Progenitor cell of endocrine pancreas (in vitro differentiated cells): ENCODE measurements around the gene SAMD4A. TPM values are rescaled to one million over a fixed set of nuclear protein-coding genes. Genes with fewer than 3 reads are reported as not detected.

Experiments used
- DNase-seq: peaks from one replicate; pipeline ENCODE4 v3.0.0; 2021; ENCODE audit warnings: low spot score; ENCODE audit not compliant: unreplicated experiment
- H3K27ac Mint-ChIP-seq: 2 replicates; pipeline ENCODE4 v1.8.0; 2021; ENCODE audit warnings: mild to moderate bottlenecking, moderate library complexity, mixed read lengths
- H3K27me3 Mint-ChIP-seq: 2 replicates; pipeline ENCODE4 v1.8.0; 2021; ENCODE audit warnings: mixed read lengths
- H3K36me3 Mint-ChIP-seq: 2 replicates; pipeline ENCODE4 v1.8.0; 2022; ENCODE audit warnings: mixed read lengths; ENCODE audit not compliant: insufficient read depth
- H3K4me1 Mint-ChIP-seq: 2 replicates; pipeline ENCODE4 v1.8.0; 2021; ENCODE audit warnings: low read depth, mixed read lengths
- H3K4me3 Mint-ChIP-seq: 2 replicates; pipeline ENCODE4 v1.8.0; 2021; ENCODE audit warnings: low read depth, mild to moderate bottlenecking, moderate library complexity, mixed read lengths
- H3K9me3 Mint-ChIP-seq: 2 replicates; pipeline ENCODE4 v1.8.0; 2021; ENCODE audit warnings: low read depth, mixed read lengths
- total RNA-seq: library from RNA; stranded (reverse); gene quantifications from 2 replicates; pipeline ENCODE4 v1.2.1, GENCODE V29; 2021
- TF ChIP-seq, protein P1 (sequence below): fragments of 200-600 bp; sonication (generic); IDR thresholded peaks from one replicate; pipeline ENCODE4 v1.5.0; 2021; ENCODE audit warnings: antibody characterized with exemption, mild to moderate bottlenecking; ENCODE audit not compliant: unreplicated experiment

Gene SAMD4A
- total RNA-seq, 1 donor from 2014 or later, result 9.1 TPM

DNA sequence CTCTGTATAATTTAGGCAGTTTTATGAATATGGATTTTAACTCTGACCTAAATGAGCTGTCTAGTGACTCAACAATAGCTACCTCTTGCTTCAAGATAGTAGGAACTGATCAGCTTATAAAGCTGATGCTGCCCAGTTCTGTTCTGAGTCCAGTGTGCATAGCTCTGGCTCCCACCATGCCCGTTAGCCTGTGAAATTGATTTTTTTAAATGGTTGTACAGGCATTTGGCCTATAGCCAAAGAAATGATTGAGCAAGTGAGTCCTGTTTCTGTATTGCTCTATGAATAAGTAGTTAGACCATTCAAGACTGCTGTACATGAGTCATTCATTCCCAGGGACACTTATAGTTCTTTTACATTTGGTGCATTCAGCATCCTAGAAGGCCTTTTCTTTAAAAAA, 36.4 kb downstream of the SAMD4A start:
- Mint-ChIP-seq H3K27ac (no peak overlapping the region), H3K4me3 (no peak overlapping the region), H3K27me3 (no peaks in the 10 kb centered on the region), H3K9me3 (peaks cover 3% of the 10 kb centered on the region), H3K36me3 (no peaks in the 10 kb centered on the region), H3K4me1 (no peaks in the 10 kb centered on the region)
- TF ChIP-seq, protein P1, sequence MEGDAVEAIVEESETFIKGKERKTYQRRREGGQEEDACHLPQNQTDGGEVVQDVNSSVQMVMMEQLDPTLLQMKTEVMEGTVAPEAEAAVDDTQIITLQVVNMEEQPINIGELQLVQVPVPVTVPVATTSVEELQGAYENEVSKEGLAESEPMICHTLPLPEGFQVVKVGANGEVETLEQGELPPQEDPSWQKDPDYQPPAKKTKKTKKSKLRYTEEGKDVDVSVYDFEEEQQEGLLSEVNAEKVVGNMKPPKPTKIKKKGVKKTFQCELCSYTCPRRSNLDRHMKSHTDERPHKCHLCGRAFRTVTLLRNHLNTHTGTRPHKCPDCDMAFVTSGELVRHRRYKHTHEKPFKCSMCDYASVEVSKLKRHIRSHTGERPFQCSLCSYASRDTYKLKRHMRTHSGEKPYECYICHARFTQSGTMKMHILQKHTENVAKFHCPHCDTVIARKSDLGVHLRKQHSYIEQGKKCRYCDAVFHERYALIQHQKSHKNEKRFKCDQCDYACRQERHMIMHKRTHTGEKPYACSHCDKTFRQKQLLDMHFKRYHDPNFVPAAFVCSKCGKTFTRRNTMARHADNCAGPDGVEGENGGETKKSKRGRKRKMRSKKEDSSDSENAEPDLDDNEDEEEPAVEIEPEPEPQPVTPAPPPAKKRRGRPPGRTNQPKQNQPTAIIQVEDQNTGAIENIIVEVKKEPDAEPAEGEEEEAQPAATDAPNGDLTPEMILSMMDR, result no peak
- DNase-seq, result no peak

DNA sequence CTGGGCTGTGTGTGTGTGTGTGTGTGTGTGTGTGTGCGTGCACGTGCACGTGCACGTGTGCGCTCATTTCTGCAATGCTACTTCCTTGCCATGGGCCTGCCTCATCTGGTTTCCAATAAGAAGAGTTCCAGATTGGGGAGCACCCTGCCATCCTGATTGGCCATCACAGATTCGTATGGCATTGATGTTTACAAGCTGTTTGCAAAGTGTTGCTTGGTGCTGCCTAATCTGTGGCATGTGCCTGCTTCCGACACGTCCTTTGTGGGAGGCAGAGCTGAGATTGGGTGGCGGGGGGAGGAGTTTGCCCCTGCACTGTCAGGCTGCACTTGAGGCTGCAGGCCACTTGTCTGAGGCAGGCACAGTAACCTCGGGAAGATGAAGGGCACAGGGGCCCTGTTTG, 39.2 kb downstream of the SAMD4A start:
- peaks cover 1% of the 10 kb centered on the region for H3K36me3 Mint-ChIP-seq
- H3K4me3 Mint-ChIP-seq, result no peak overlapping the region
- H3K27ac Mint-ChIP-seq, result no peak overlapping the region
- DNase-seq, result no peak
- H3K9me3 Mint-ChIP-seq, result peaks cover 6% of the 10 kb centered on the region
- TF ChIP-seq, protein P1, result no peak
- peaks cover 3% of the 10 kb centered on the region for H3K27me3 Mint-ChIP-seq
- no peaks in the 10 kb centered on the region for H3K4me1 Mint-ChIP-seq

DNA sequence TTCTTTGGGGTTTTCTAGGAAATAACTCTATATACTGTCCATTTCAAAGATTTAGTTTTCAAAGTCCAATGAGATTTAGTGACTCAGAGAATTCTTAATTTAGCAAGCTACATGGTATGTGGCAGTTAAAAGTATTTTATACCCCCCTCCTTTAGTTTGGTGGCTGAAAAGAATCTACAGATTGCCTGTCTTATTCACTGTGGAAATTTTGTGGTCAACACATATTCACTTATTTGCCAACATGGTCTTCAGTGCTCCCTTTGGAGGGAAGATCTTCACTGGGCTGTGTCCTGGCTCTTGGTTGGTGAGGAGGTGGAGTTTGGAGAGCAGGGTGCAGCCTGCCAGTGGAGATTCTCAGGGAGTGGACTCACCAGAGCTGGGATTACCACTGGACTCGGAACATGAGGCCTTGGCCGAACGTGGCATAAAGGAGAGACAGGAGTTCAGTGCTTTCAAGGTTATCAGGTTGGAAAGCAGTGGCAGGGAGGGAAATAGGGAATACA, 39.8 kb downstream of the SAMD4A start:
- no peak for DNase-seq
- no peak overlapping the region for H3K27ac Mint-ChIP-seq
- TF ChIP-seq, protein P1, result no peak

DNA sequence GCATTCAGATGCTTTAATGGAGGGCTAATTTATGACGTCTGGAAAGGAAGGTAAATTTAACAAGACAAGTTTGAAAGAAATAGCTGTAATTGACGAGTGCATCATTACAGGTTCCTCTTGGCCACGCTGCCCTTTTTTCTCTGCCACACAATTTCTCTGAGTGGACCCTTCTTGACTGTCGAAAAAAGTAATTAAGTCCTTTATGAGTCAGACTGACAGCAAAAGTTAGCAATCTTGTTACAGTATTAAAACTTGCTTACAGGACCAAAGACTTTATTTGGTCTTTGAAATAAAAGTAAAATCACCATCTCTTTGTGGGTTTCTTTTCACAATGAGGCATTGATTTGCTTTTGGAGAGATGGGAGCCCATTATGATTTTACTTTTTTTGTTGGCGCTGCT, 42.6 kb downstream of the SAMD4A start:
- H3K4me1 Mint-ChIP-seq, result no peaks in the 10 kb centered on the region
- peaks cover 3% of the 10 kb centered on the region for H3K27me3 Mint-ChIP-seq
- DNase-seq, result no peak
- H3K4me3 Mint-ChIP-seq, result no peak overlapping the region
- no peak overlapping the region for H3K27ac Mint-ChIP-seq
- H3K9me3 Mint-ChIP-seq, result peaks cover 4% of the 10 kb centered on the region
- H3K36me3 Mint-ChIP-seq, result peaks cover 1% of the 10 kb centered on the region
- TF ChIP-seq, protein P1, result no peak

More for the DNA sequence above, 39.8 kb downstream of the SAMD4A start:
- H3K4me3 Mint-ChIP-seq, result no peak overlapping the region
- peaks cover 6% of the 10 kb centered on the region for H3K9me3 Mint-ChIP-seq
- peaks cover 1% of the 10 kb centered on the region for H3K36me3 Mint-ChIP-seq
- H3K4me1 Mint-ChIP-seq, result no peaks in the 10 kb centered on the region
- peaks cover 3% of the 10 kb centered on the region for H3K27me3 Mint-ChIP-seq

DNA sequence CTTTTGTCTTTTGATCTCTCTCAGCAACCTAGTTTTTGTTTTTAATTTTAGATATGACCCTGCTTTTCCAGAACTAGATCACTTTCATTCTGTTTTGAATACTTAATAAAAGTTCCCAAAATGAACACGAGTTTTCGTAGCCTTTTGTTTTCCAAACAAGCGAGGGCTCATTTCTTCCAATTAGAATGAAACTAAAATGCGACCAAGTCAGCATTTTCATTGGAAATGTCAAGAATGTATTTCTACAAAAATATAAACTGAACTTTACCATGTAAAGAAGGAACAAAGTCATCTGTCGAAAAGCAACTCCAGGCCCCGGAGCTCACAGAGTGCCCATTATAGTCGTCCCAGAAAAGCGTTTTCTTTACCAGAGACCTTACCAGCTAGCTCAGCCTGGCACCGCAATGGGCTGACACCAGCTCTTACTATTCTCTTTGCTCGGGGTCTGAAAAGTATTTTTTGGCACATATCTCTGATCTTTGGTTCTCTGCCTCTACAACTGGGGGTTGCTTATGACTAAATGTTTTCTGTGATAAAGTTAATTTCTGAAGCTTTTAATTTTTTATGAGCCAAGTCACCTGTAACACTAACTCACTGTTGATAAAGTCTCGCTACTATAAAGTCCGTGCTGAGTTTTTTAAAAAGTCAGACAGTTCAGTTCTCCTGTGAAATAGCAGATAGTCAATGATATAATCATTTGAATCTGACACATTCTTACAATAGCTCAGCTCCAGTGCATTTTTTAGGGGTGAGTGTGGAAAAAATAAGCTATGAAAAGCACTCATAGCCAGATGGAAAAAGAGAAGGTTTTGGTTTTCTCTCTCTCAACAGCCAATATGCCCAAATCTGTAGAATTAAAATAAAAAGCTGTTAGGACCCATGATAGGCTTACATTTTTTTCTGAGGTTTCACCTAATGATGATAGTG, 43.4 kb downstream of the SAMD4A start:
- H3K4me3 Mint-ChIP-seq, result no peak overlapping the region
- DNase-seq, result no peak
- H3K9me3 Mint-ChIP-seq, result peaks cover 4% of the 10 kb centered on the region
- H3K27me3 Mint-ChIP-seq, result peaks cover 3% of the 10 kb centered on the region
- TF ChIP-seq, protein P1, result no peak
- H3K4me1 Mint-ChIP-seq, result no peaks in the 10 kb centered on the region
- H3K27ac Mint-ChIP-seq, result no peak overlapping the region
- peaks cover 1% of the 10 kb centered on the region for H3K36me3 Mint-ChIP-seq
